Activated CD4-positive, alpha-beta T cell treated with anti-CD3 and anti-CD28 coated beads, Interleukin-2, amount 10 ng/mL, durations not matched to agents 7 days and 5 days (primary cell): ENCODE results near the gene NFIC. TPM values are rescaled to one million over a fixed set of nuclear protein-coding genes. Genes with fewer than 3 reads are reported as not detected.
"Not testable (repeated sequence)": the region's sequence is repeated elsewhere in the genome, so short reads cannot be mapped to it uniquely, and the experiment has no call there.

Experiments
- CTCF ChIA-PET: fragments of 350-600 bp; sonication (Branson Sonifier 250); formaldehyde crosslinking; loops from one replicate; lab custom pipeline; 2021; ENCODE audit warnings: antibody characterized with exemption; lab: Charles Lee
- POLR2A ChIA-PET: fragments of 350-600 bp; sonication (Branson Sonifier 250); formaldehyde crosslinking; loops from one replicate; lab custom pipeline; 2021; ENCODE audit warnings: antibody characterized with exemption; lab: Charles Lee
- DNase-seq: peaks from one replicate; pipeline ENCODE4 v3.0.0-alpha.2; 2020
- H3K27ac Mint-ChIP-seq: one replicate; pipeline ENCODE4 v1.8.0; 2021; ENCODE audit warnings: mild to moderate bottlenecking, moderate library complexity, mixed read lengths
- H3K27me3 Mint-ChIP-seq: one replicate; pipeline ENCODE4 v1.8.0; 2021; ENCODE audit warnings: mixed read lengths
- H3K36me3 Mint-ChIP-seq: one replicate; pipeline ENCODE4 v1.8.0; 2021; ENCODE audit warnings: low read depth, mixed read lengths
- H3K4me1 Mint-ChIP-seq: one replicate; pipeline ENCODE4 v1.8.0; 2021; ENCODE audit warnings: mixed read lengths
- H3K4me3 Mint-ChIP-seq: one replicate; pipeline ENCODE4 v1.8.0; 2021; ENCODE audit warnings: mild to moderate bottlenecking, moderate library complexity, mixed read lengths
- H3K9me3 Mint-ChIP-seq: one replicate; pipeline ENCODE4 v1.8.0; 2021; ENCODE audit warnings: mixed read lengths
- total RNA-seq, 2 experiments: library from RNA; stranded (reverse); gene quantifications; one replicate each; pipeline ENCODE4 v1.2.3, GENCODE V29; 2021

The NFIC gene
- total RNA-seq, 2 experiments from 2014 or later, result 14.2 TPM

DNA sequence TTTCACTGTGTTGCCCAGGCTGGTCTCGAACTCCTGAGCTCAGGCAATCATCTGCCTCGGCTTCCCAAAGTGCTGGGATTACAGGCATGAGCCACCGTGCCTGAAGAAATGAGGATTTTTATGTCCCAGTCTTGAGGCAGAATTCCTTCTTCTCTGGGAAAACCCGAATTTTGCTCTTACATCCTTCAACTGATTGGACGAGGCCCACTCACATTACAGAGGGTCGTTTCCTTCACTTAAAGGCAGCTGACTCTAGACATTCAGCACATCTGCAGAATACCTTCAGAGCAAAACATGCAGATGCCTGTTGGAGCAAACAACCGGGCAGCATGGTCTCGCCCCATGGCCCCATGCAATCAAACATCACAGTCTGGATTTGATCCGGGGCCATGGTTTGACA lies 36.3 kb upstream of the NFIC start:
- no peaks in the 10 kb centered on the region for H3K27me3 Mint-ChIP-seq
- POLR2A ChIA-PET, result no interaction called here
- CTCF ChIA-PET, result interaction anchor here (0.6 to 2.4 kb wide), 3 partner anchors 100 to 143 kb away, joined by 3 to 7 read pairs (median 4); no protein-coding TSS in a partner anchor
- no peaks in the 10 kb centered on the region for H3K36me3 Mint-ChIP-seq
- no peak overlapping the region for H3K4me3 Mint-ChIP-seq
- no peak for DNase-seq
- H3K9me3 Mint-ChIP-seq, result no peaks in the 10 kb centered on the region
- H3K27ac Mint-ChIP-seq, result no peak overlapping the region
- H3K4me1 Mint-ChIP-seq, result peaks cover 1% of the 10 kb centered on the region

GRCh38 chr19:3332232-3332631 lies 34.2 kb upstream of the NFIC start:
- DNase-seq, H3K27ac Mint-ChIP-seq, H3K4me1 Mint-ChIP-seq, H3K27me3 Mint-ChIP-seq, CTCF ChIA-PET, H3K9me3 Mint-ChIP-seq, H3K36me3 Mint-ChIP-seq, POLR2A ChIA-PET, H3K4me3 Mint-ChIP-seq: not testable (repeated sequence)

DNA sequence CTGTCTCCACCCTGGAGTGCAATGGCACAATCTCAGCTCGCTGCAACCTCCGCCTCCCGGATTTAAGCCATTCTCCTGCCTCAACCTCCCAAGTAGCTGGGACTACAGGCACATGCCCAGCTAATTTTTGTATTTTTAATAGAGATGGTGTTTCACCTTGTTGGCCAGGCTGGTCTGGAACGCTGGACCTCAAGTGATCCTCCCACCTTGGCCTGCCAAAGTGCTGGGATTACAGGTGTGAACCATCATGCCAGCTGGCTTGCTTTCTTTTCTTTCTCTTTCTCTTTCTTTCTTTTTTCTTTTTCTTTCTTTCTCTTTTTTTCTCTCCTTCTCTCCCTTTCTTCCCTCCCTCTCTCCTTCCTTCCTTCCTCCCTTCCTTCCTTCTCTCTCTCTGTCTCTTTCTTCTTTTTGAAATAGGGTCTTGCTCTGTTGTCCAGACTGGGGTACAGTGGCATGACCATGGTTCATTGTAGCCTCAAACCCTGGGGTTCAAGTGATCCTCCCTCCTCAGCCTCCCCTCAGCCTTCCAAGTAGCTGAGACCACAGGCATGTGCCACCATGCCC lies 33.3 kb upstream of the NFIC start:
- Mint-ChIP-seq H3K4me3 (no peak overlapping the region), H3K27ac (no peak overlapping the region), H3K27me3 (no peaks in the 10 kb centered on the region), H3K9me3 (no peaks in the 10 kb centered on the region), H3K36me3 (no peaks in the 10 kb centered on the region), H3K4me1 (no peaks in the 10 kb centered on the region)
- no peak for DNase-seq
- ChIA-PET POLR2A (no interaction called here), CTCF (interaction anchor here (0.5 kb wide), 1 partner anchor 155 kb away, joined by 3 read pairs; no protein-coding TSS in a partner anchor)

DNA sequence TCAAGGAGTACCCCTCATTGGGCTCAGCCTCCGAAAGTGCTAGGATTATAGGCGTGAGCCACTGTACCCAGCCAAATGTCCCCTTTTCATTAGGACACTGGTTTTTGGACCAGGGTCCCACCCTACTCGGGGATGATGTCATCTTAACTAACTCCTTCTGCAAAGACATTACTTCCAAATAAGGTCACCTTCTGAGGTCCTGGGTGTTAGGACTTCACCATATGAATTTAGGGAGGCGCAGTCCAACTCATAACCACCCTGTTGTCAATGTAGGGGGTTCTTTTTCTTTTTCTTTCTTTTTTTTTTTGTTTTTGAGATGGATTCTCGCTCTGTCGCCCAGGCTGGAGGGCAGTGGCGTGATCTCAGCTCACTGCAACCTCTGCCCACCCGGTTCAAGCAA lies 32.7 kb upstream of the NFIC start:
- H3K36me3 Mint-ChIP-seq, result no peaks in the 10 kb centered on the region
- no peaks in the 10 kb centered on the region for H3K9me3 Mint-ChIP-seq
- ChIA-PET CTCF (interaction anchor here (0.5 kb wide), 1 partner anchor 154 kb away, joined by 3 read pairs; no protein-coding TSS in a partner anchor), POLR2A (no interaction called here)
- H3K4me3 Mint-ChIP-seq, result no peak overlapping the region
- H3K27me3 Mint-ChIP-seq, result no peaks in the 10 kb centered on the region
- no peak overlapping the region for H3K27ac Mint-ChIP-seq
- DNase-seq, result no peak
- H3K4me1 Mint-ChIP-seq, result peaks cover 4% of the 10 kb centered on the region

- POLR2A ChIA-PET, H3K4me1 Mint-ChIP-seq, H3K27me3 Mint-ChIP-seq, H3K9me3 Mint-ChIP-seq, H3K27ac Mint-ChIP-seq, DNase-seq, H3K36me3 Mint-ChIP-seq, H3K4me3 Mint-ChIP-seq: not testable (repeated sequence)
- CTCF ChIA-PET, result interaction anchor here (0.9 to 1.5 kb wide), 3 partner anchors 18 to 97 kb away, joined by 3 to 4 read pairs (median 3); no protein-coding TSS in a partner anchor
Measured at GRCh38 chr19:3334749-3335430, 31.5 kb upstream of the NFIC start.

DNA sequence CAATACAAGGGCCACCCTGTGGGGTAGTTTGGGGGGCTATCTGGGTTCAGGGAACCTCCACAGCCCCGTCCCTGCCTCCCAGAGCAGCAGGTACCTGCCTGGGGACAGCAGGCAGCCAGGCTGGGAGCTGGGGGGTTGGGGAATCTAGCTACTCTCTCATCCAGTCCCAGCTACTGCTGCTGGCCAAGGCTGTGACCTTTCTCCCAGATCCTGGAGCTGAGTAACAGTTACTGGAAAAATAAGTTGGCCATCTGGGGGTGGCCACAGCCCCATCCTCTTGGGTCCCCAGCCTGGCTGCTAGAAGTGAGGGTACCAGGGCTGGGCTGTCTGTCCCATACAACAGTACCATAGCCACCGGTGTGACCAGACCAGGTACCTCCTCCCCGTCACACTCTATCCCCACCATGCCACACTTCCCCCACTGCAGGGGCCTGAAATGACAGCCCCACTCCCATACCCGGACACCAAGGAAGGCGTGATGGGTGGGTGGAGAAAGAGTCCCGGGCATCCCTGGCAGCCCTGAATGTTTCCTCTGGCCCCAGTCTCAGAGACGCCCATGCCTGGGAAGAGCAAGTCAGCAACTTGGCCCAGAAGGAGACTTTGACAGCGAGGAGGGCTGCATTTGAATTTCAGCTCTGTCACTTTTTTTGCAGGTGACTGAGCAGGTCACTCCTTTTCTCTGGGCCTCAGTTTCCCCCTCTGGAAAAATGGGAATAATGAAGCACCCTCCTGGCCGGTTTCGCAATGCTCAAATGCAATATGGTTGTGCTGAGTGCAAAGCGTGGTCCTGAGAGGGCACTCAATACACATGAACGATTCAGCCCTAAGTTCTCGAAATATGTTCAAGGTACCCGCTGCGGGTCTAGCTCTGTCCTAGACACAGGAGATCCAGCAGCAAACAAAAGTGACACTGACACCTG lies 30.7 kb upstream of the NFIC start:
- no peaks in the 10 kb centered on the region for H3K27me3 Mint-ChIP-seq
- no peaks in the 10 kb centered on the region for H3K9me3 Mint-ChIP-seq
- POLR2A ChIA-PET, result no interaction called here

GRCh38 chr19:3336351-3336679 lies 30.1 kb upstream of the NFIC start:
- ChIA-PET POLR2A (no interaction called here), CTCF (interaction anchor here (1.0 to 1.5 kb wide), 3 partner anchors 31 to 95 kb away, joined by 3 to 4 read pairs (median 3); no protein-coding TSS in a partner anchor)
- H3K27me3 Mint-ChIP-seq, result no peaks in the 10 kb centered on the region

More for the DNA sequence above, 30.7 kb upstream of the NFIC start:
- H3K36me3 Mint-ChIP-seq, result no peaks in the 10 kb centered on the region
- no peak overlapping the region for H3K4me3 Mint-ChIP-seq
- no peak for DNase-seq
- H3K4me1 Mint-ChIP-seq, result peaks cover 8% of the 10 kb centered on the region
- no peak overlapping the region for H3K27ac Mint-ChIP-seq
- CTCF ChIA-PET, result interaction anchor here (1.0 to 1.5 kb wide), 3 partner anchors 31 to 96 kb away, joined by 3 to 4 read pairs (median 3); no protein-coding TSS in a partner anchor

GRCh38 chr19:3336680-3337523 lies 29.5 kb upstream of the NFIC start:
- peaks cover 8% of the 10 kb centered on the region for H3K4me1 Mint-ChIP-seq
- POLR2A ChIA-PET, result no interaction called here
- CTCF ChIA-PET, result interaction anchor here (1.0 to 1.5 kb wide), 2 partner anchors 32 to 56 kb away, joined by 3 read pairs; no protein-coding TSS in a partner anchor
- no peak overlapping the region for H3K4me3 Mint-ChIP-seq
- H3K9me3 Mint-ChIP-seq, result no peaks in the 10 kb centered on the region
- H3K36me3 Mint-ChIP-seq, result no peaks in the 10 kb centered on the region
- no peaks in the 10 kb centered on the region for H3K27me3 Mint-ChIP-seq
- no peak for DNase-seq
- no peak overlapping the region for H3K27ac Mint-ChIP-seq

More at GRCh38 chr19:3336351-3336679, 30.1 kb upstream of the NFIC start:
- no peaks in the 10 kb centered on the region for H3K9me3 Mint-ChIP-seq
- H3K4me3 Mint-ChIP-seq, result no peak overlapping the region
- H3K4me1 Mint-ChIP-seq, result peaks cover 8% of the 10 kb centered on the region
- no peaks in the 10 kb centered on the region for H3K36me3 Mint-ChIP-seq
- DNase-seq, result no peak
- H3K27ac Mint-ChIP-seq, result no peak overlapping the region

DNA sequence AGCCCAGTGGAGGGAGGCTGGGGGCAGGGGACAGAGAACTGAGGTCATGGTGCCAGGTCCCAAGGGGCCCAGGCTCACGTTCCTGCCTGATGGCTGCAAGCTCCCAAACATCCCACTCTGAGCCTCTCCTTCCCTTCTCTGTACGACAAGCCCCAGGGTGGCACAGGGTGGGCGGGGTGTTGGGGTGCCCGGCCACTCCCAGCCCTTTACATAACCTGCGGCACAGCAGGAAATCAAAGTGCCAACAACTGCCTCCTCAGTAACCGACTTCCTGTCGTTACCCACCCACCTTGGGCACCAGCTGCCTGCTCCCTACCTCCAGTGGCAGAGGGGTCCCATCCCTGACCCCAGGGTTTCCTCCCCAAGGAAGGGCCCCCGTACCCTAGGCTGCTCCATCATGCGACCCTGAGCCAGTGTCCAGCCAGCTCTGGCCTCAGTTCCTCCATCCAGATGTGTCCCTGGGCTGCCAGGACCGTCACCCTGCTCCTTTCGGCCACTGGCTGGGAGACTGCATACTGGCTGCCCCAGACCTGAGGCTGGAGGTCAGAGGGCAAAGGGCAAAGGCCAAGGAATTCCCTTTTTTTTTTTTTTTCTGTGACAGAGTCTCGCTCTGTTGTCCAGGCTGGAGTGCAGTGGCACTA lies 27.7 kb upstream of the NFIC start:
- H3K27me3 Mint-ChIP-seq, result no peaks in the 10 kb centered on the region
- H3K4me1 Mint-ChIP-seq, result peaks cover 8% of the 10 kb centered on the region
- ChIA-PET CTCF (interaction anchor here (0.5 to 0.9 kb wide), 3 partner anchors 55 to 126 kb away, joined by 3 read pairs; no protein-coding TSS in a partner anchor), POLR2A (no interaction called here)
- H3K36me3 Mint-ChIP-seq, result no peaks in the 10 kb centered on the region
- peak overlapping the region; percentile 80 for H3K27ac Mint-ChIP-seq
- H3K9me3 Mint-ChIP-seq, result no peaks in the 10 kb centered on the region
- DNase-seq, result peak; percentile 71
- H3K4me3 Mint-ChIP-seq, result no peak overlapping the region

DNA sequence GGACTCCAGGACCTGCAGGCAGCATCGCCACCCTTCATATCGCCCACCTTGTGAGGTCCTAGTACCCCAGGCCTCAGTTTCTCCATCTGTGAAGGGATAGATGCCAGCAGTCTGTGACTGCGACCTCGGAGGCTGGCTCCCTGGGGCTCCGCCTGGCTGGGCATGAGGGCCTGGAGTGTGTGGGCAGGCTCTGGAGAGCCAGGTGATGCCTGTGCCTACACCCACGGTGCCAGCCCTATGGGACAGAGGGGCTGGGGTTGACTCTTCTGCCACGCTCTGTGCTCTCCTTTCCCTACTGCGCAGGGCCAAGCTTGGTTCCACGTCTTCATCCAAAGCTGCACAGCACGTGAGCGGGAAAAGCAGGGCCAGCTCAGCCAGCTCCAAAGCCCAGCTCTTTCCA lies 26.0 kb upstream of the NFIC start:
- CTCF ChIA-PET, result interaction anchor here (0.6 to 0.7 kb wide), 2 partner anchors 99 to 124 kb away, joined by 3 read pairs; no protein-coding TSS in a partner anchor
- DNase-seq, result no peak
- Mint-ChIP-seq H3K27me3 (no peaks in the 10 kb centered on the region), H3K27ac (peak overlapping the region; percentile 25), H3K4me3 (no peak overlapping the region), H3K36me3 (no peaks in the 10 kb centered on the region), H3K9me3 (no peaks in the 10 kb centered on the region), H3K4me1 (peaks cover 8% of the 10 kb centered on the region)
- POLR2A ChIA-PET, result no interaction called here

DNA sequence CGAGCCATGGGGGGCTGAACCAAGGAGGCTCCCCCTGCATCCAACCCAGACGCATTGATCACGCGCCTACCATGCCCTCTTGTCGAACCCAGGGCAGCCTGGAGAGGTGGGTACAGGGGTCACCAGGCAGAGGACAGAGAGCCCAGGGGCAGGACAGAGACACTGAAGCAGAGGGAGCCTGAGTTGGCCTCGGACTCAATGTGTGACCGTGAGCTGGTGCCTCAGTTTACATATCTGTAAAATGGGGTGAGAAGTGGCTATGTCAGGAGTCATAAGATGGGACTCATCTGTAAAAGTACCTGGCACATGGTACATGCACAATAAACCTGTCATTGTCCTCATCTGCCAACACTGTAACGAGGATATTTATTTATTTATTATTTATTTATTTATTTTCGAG lies 24.1 kb upstream of the NFIC start:
- Mint-ChIP-seq H3K27ac (no peak overlapping the region), H3K9me3 (no peaks in the 10 kb centered on the region), H3K4me1 (peaks cover 8% of the 10 kb centered on the region), H3K27me3 (no peaks in the 10 kb centered on the region), H3K4me3 (no peak overlapping the region), H3K36me3 (no peaks in the 10 kb centered on the region)
- ChIA-PET POLR2A (no interaction called here), CTCF (no interaction called here)
- no peak for DNase-seq
